GM03348 (cell line): Measurements from ENCODE around the gene ACTA2.
A peak's percentile ranks its signal among the peaks of the same experiment; 100 is the strongest.

Experiments used
- DNase-seq: peaks from one replicate; pipeline ENCODE4 v3.0.0; 2012; ENCODE audit warnings: low spot score

ACTA2 gene

DNA sequence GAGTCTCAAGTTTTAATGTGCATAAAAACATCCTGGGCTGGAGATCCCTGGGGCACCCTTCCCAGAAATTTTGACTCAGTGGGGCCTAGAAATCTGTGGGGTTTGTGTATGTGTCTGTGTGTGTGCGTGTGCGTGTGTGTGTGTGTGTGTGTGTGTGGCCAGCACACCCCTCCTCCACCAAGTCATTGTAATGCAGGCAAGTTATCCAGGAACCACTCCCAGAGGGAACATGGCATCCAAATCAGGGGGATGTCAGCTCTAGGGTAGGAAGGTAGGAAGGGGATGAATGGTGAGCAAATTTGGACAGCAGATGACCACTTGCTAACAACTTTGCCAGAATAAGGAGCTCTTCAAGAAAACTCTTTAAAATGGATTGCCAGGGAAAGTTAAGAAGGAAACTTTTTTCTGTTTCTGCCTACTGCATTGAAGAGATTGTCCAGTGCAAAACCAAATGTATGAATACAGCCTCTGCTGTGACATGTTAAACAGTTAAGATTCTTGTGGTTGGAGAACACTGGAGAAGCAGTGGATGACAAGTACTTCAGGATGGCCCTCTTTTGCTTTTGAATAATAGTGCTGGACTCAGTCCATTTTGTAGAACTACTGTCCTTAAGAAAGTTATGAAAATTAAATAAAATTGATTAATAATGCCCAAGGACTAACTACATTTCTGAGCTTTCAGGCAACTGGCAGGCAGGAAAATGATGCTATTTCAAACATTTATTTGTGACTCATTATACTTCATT is 60.2 kb downstream of the ACTA2 start:
- DNase-seq: peak; percentile 54

- no peak for DNase-seq
Observed at GRCh38 chr10:88890681-88891381, 61.7 kb downstream of the ACTA2 start.

DNA sequence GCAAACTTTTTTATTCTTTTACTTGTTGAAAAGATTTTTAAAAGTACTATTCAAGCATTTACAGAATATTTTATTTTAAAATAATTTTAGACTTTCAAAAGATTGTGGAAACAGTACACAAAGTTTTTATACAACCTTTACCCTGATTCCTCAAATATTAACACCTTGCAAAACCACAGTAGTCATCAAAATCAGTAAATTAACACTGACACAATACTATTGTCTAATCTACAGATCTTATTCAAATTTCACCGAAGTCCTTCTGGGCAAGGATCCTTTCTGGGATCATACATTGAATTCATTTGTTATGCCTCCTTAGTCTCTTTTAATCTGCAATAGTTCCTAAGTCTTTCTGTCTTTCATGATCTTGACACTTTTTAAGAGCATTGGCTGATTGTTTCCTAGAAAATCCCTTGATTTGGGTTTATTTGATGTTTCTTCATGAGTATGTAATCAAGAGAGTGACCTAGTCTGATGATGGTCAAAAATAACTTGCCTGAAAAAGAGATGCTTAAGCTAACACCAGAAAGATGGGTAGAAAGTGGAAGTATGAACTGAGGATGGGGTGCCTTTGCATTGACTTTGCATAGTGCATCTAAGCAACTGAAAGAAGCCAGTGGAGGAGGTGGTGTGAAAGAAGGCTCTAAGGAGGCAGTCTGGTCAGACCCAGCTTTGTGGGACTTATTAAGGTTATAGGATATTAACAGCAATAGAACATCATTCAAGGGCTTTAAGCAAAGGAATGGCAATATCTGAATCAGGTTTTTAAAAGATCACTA is 62.8 kb downstream of the ACTA2 start:
- no peak for DNase-seq

DNA sequence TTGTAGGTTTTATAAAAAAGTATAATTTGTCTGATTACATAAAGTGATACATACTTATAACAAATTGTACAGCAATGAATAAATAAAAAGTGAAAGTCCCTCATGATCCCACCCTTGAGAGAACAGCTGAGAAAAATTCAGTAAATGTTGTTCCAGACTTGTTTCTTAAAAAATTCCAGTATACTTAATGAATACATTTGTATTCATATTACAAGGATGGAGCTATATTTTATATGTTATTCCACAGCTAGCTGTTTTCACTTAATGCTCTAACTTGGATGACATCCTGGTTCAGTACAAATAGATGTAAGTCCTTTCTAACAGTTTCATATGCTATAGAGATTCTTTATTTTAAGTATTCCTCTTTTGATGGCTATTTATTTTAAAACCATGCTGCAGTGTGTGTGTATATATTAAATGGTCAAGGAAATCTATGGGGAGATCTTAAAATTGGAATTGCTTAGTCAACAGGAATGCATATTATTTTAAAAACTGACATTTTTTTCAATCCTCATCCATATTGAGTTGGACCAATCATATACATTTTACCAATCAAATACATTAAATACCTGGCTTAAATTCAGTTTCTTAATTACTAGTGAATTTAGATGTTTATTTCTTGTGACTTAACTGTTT is 63.6 kb downstream of the ACTA2 start:
- DNase-seq: no peak

GRCh38 chr10:88886557-88886956 is 66.0 kb downstream of the ACTA2 start:
- DNase-seq: no peak
